H1 (cell line): ENCODE results near the gene OSR1. TPM values are rescaled to one million over a fixed set of nuclear protein-coding genes. Genes with fewer than 3 reads are reported as not detected.

Experiments used
- CHD7 ChIP-seq: fragments of 300-600 bp; sonication (generic); IDR thresholded peaks from 2 replicates; pipeline ENCODE4 v1.7.1; 2012; ENCODE audit warnings: low read length, moderate library complexity, mild to moderate bottlenecking, inconsistent platforms; ENCODE audit not compliant: insufficient replicate concordance
- polyA plus RNA-seq, 7 experiments: library from polyadenylated mRNA; depleted of rRNA in 3 of 7; stranded (reverse) in 5 of 7; unstranded in 2 of 7; fragments of >200 nt in 5 of 7; fragments of 200-250 nt in 2 of 7; gene quantifications; 1 replicate in 5 of 7; 2 replicates in 1 of 7; 4 replicates in 1 of 7; pipeline versions ENCODE4 v1.2.1 to v1.2.3, GENCODE V29; 2011 to 2013; ENCODE audit warnings: missing spikeins in 2 of 7, mixed read lengths in 2 of 7
- total RNA-seq: library from RNA; stranded (reverse); fragmentation: NEBNext Ultra II Directional; extraction: Animal tissue kit (Norgen Biotek cat#: 25700); gene quantifications from 2 replicates; pipeline ENCODE4 v1.2.1, GENCODE V29; 2021

The OSR1 gene
- total and polyA plus RNA-seq, 2 of the 8 experiments (the other 6 are each of a cell fraction or from before 2014, with no cell fraction given), result 0.05 to 0.22 TPM

GRCh38 chr2:19359021-19359357 is 566 bp upstream of the OSR1 start (continued):
- no peak for TF ChIP-seq CHD7
